Common myeloid progenitor, CD34-positive (primary cell): Measurements from ENCODE around the gene SELENOM.
A peak's percentile ranks its signal among the peaks of the same experiment; 100 is the strongest.

Experiments used
- CTCF ChIA-PET: fragments of 350-600 bp; sonication (Branson Sonifier 250); formaldehyde crosslinking; loops from one replicate; lab custom pipeline; 2021; ENCODE audit warnings: antibody characterized with exemption; lab: Charles Lee
- POLR2A ChIA-PET: fragments of 350-600 bp; sonication (Branson Sonifier 250); formaldehyde crosslinking; loops from one replicate; lab custom pipeline; 2021; ENCODE audit warnings: antibody characterized with exemption; lab: Charles Lee
- DNase-seq, 3 donors: peaks; one replicate each; pipeline versions ENCODE4 v3.0.0 to v3.0.0-alpha.2; 2013
- H3K27ac ChIP-seq, 2 experiments: 1 replicate in 1 of 2; 2 replicates in 1 of 2; pipeline ENCODE4 v1.7.0; 2013; ENCODE audit warnings: inconsistent platforms in 2 of 2, low read length in 2 of 2, mild to moderate bottlenecking in 2 of 2, low read depth in 1 of 2, moderate library complexity in 1 of 2; ENCODE audit not compliant: severe bottlenecking in 2 of 2, insufficient read depth in 1 of 2, poor library complexity in 1 of 2
- H3K27me3 ChIP-seq, 5 experiments: replicated peaks in 2 of 5; 1 replicate in 3 of 5; 2 replicates in 2 of 5; pipeline versions ENCODE4 v1.6.1 to v1.7.0; 2013; ENCODE audit warnings: low read length in 4 of 5, mild to moderate bottlenecking in 2 of 5, moderate library complexity in 2 of 5, inconsistent platforms in 1 of 5; ENCODE audit not compliant: insufficient read depth in 5 of 5, control insufficient read depth in 4 of 5
- H3K36me3 ChIP-seq, 4 experiments: 1 replicate in 2 of 4; 2 replicates in 2 of 4; pipeline versions ENCODE4 v1.6.1 to v1.7.0; 2013; ENCODE audit warnings: low read length in 3 of 4, control low read depth in 1 of 4, mild to moderate bottlenecking in 1 of 4; ENCODE audit not compliant: control insufficient read depth in 4 of 4, insufficient read depth in 4 of 4
- H3K4me1 ChIP-seq, 4 experiments: 1 replicate in 3 of 4; 2 replicates in 1 of 4; pipeline versions ENCODE4 v1.6.1 to v1.7.1; 2013; ENCODE audit warnings: low read length in 3 of 4, mild to moderate bottlenecking in 3 of 4, control low read depth in 1 of 4, inconsistent platforms in 1 of 4, moderate library complexity in 1 of 4; ENCODE audit not compliant: control insufficient read depth in 4 of 4, insufficient read depth in 4 of 4; ENCODE audit errors: control extremely low read depth in 1 of 4
- H3K4me3 ChIP-seq, 7 experiments: 1 replicate in 4 of 7; 2 replicates in 3 of 7; pipeline versions ENCODE4 v1.5.1 to v1.7.0; 2013; ENCODE audit warnings: mild to moderate bottlenecking in 7 of 7, low read length in 6 of 7, moderate library complexity in 6 of 7, inconsistent platforms in 2 of 7, low read depth in 2 of 7, control low read depth in 1 of 7; ENCODE audit not compliant: insufficient read depth in 4 of 7, control insufficient read depth in 1 of 7; ENCODE audit errors: extremely low read depth in 1 of 7
- H3K9me3 ChIP-seq, 5 experiments: 1 replicate in 4 of 5; 2 replicates in 1 of 5; pipeline versions ENCODE4 v1.6.1 to v1.7.1; 2013; ENCODE audit warnings: low read length in 4 of 5, mild to moderate bottlenecking in 2 of 5, inconsistent platforms in 1 of 5, low read depth in 1 of 5, moderate library complexity in 1 of 5; ENCODE audit not compliant: control insufficient read depth in 4 of 5, insufficient read depth in 2 of 5; ENCODE audit errors: control extremely low read depth in 1 of 5
- WGBS: methylation state at CpG from one replicate; pipeline ENCODE4 v1.1.5; 2013; ENCODE audit not compliant: insufficient coverage; 5-methylcytosine and 5-hydroxymethylcytosine counted together

The SELENOM gene

DNA sequence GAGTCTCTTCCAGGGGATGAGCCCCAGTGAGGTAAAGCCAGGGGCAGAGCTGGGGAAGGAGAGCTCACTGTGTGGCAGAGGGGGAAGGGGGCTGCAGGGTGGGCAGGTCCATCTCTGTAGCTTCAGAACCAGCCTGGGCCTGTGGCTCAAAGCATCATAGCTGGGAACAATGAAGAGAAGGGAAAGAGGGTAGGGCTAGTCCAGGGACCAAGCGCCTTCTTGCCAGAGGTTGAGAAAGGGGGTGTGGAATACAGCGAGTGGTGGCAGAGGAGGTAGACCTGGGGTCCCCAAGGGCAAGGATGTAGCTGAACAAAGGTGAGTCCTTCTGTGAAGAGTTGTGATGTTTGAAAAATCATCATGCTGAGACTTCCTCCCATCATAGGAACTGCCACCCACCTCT, 34.2 kb upstream of the SELENOM start:
- DNase-seq: no peak
- 100% methylated on average over 1 of the region's 2 CpGs for WGBS
- Histone ChIP-seq H3K4me1 (peaks cover 0 to 6% (median under 1%) of the 10 kb centered on the region in 4 experiments), H3K36me3 (no peaks in the 10 kb centered on the region), H3K9me3 (peaks cover 0 to 2% (median 0%) of the 10 kb centered on the region in 5 experiments), H3K4me3 (no peak overlapping the region), H3K27me3 (no peaks in the 10 kb centered on the region), H3K27ac (no peak overlapping the region)
- ChIA-PET POLR2A (no interaction called here), CTCF (interaction anchor here (1.6 to 2.3 kb wide), 2 partner anchors 9 to 56 kb away, joined by 4 to 6 read pairs; no protein-coding TSS in a partner anchor)

DNA sequence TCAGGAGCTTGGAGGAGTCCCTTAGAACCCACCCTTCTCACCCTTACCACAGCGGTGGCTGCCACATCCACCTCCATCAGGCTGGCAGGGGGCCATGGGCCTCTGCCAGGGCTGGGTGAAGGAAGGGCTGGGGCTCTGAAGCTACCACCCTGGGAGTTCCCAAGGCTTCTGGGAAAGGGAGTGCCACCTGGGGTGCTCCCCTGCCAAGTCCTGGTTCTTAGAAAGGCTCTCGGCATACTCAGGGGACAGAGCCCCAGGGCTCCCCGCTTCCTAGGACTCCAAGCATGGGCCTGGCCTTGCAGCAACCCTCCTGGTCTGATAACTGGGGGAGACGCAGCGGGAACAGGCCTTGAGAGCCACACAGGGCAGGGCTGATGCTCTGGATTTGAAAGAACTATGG, 33.4 kb upstream of the SELENOM start:
- Histone ChIP-seq H3K27ac (no peak overlapping the region), H3K4me3 (no peak overlapping the region), H3K36me3 (no peaks in the 10 kb centered on the region), H3K9me3 (peaks cover 0 to 2% (median 0%) of the 10 kb centered on the region in 5 experiments), H3K27me3 (no peaks in the 10 kb centered on the region), H3K4me1 (peaks cover 0 to 6% (median under 1%) of the 10 kb centered on the region in 4 experiments)
- WGBS: 84% methylated on average over 5 of the region's 5 CpGs
- ChIA-PET CTCF (interaction anchor here (0.6 to 0.7 kb wide), 2 partner anchors 9 to 221 kb away, joined by 3 read pairs; no protein-coding TSS in a partner anchor), POLR2A (no interaction called here)
- no peak for DNase-seq

DNA sequence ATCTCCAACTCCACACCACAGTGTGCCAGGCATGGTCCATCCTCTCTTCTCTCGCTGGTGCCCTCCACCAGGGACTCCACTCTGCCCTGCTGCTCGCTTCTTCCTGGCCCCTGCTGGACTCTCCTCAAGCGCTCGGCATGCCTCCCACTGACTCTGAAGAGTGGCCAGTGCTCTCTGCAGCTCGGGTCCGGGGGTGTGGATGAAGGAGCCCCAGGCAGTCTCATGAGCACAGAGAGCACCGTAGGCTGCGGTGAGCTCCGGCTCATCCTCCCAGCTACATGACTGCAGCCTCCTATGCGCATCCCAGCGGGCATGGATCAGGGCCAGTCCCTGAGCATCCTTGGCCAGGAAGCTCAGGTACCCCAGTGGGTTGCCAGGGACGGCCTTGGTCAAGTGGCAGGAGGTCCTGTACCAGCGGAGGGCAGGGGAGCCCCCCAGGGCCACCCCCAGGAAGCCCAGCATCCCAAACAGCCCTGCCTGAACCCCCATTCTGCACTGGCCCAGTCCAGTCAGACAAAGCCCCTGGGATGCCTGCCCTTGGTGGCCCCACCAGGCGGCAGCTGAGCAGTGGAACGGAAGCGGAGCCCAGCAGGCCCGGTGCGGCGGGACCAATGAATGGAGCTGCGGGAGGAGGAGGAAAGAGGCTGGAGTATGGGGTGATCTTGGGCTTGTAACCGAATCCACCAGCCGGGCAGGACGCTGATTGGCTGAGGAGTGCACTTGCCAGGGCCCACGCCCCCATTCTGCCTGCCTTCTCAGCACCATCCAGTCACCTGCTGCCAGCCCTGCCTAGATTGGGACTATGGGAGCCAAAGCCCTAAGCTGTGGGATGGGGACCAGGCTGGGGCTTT, 32.7 kb upstream of the SELENOM start, which contains the start of gene PLA2G3:
PLA2G3 (minus strand) TSS at position 643 of the 851 bp plus-strand sequence; CDS start at position 489, 154 bp downstream.
- peaks cover 0 to 6% (median under 1%) of the 10 kb centered on the region in 4 experiments for H3K4me1 ChIP-seq
- no peak within 1 kb of the TSS for H3K27ac ChIP-seq
- 68% methylated on average over 23 of the region's 24 CpGs for WGBS
- ChIA-PET CTCF (interaction anchor here (0.7 kb wide), 1 partner anchor 10 kb away, joined by 3 read pairs; no protein-coding TSS in a partner anchor), POLR2A (no interaction called here)
- H3K36me3 ChIP-seq: no peaks in the 10 kb centered on the region
- no peaks in the 10 kb centered on the region for H3K27me3 ChIP-seq
- H3K9me3 ChIP-seq: peaks cover 0 to 2% (median 0%) of the 10 kb centered on the region in 5 experiments
- H3K4me3 ChIP-seq: peak within 1 kb of the TSS in 1 of 7 experiments; percentile 10
- DNase-seq: peak in 2 of 3 donors; percentile 18 to 20

DNA sequence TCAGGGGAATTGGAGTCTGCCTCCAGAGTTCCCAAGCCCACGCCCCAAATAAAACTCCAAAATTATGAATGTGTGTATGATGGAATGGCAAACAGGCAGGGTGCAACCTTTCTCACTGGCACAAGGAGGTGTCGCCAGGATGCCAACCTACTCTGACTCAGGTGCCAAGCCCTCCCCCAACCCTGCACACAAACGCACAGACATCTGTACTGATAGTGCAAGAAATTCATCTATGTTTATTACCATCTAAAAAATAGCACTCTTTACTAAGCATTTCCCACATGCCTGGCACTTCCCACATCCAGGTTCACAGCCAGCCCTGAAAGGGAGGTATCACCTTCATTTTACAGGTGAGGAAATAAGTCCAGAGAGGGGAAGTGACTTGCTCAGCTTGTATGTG, 31.7 kb upstream of the SELENOM start:
- Histone ChIP-seq H3K36me3 (no peaks in the 10 kb centered on the region), H3K4me3 (no peak overlapping the region), H3K27me3 (no peaks in the 10 kb centered on the region), H3K27ac (no peak overlapping the region), H3K9me3 (no peaks in the 10 kb centered on the region), H3K4me1 (peaks cover 0 to 6% (median under 1%) of the 10 kb centered on the region in 4 experiments)
- ChIA-PET POLR2A (no interaction called here), CTCF (no interaction called here)
- DNase-seq: no peak
- WGBS: 100% methylated on average over 2 of the region's 3 CpGs

DNA sequence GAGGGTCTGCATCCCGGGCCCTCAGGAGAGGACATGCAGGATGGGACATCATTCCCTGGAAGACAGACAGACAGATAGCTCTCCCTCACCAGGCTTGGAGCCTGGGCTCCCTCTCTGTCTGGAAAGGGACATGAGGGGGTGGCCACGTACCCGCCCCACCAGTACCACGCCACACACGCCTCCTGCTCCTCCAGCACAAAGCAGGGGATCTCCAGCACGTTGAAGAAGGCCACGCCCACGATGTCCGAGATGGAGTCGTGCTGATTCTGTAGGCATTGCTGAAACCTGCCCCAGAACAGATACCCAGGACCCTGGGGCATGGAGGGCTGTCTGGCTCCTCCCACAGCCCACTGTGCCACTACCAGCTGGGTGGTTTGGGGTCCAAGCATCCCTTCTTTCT, 30.8 kb upstream of the SELENOM start:
- WGBS: 89% methylated on average over 10 of the region's 10 CpGs
- Histone ChIP-seq H3K36me3 (no peaks in the 10 kb centered on the region), H3K27ac (no peak overlapping the region), H3K9me3 (no peaks in the 10 kb centered on the region), H3K4me1 (peaks cover 0 to 6% (median under 1%) of the 10 kb centered on the region in 4 experiments), H3K27me3 (no peaks in the 10 kb centered on the region), H3K4me3 (no peak overlapping the region)
- CTCF ChIA-PET: interaction anchor here (0.9 kb wide), 1 partner anchor 10 kb away, joined by 3 read pairs; no protein-coding TSS in a partner anchor
- no peak for DNase-seq
- POLR2A ChIA-PET: no interaction called here

DNA sequence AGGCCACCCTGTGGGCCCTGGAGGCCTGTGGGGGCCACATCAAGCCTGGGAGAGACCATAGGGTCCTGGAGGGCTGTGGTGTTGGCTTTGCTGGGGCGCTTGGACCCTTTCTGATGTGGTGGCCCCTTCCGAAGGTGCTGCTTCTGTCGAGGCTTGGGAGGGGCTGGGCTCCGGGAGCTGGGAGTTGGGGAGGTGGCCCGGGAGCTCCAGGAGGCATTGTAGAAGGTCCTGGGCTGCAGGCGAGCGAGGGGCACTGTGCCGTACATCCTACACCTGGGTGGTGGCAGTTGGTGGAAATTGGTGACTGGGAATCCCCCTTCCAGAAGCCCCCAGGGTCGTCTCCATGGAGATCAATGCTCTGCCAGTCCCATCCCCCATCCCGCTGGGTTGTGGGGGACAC, 30.4 kb upstream of the SELENOM start:
- no peaks in the 10 kb centered on the region for H3K36me3 ChIP-seq
- ChIA-PET POLR2A (no interaction called here), CTCF (interaction anchor here (0.9 kb wide), 1 partner anchor 10 kb away, joined by 3 read pairs; no protein-coding TSS in a partner anchor)
- H3K9me3 ChIP-seq: no peaks in the 10 kb centered on the region
- WGBS: 59% methylated on average over 2 of the region's 10 CpGs
- no peak overlapping the region for H3K4me3 ChIP-seq
- no peak overlapping the region for H3K27ac ChIP-seq
- no peaks in the 10 kb centered on the region for H3K27me3 ChIP-seq
- no peak for DNase-seq
- peaks cover 0 to 6% (median under 1%) of the 10 kb centered on the region in 4 experiments for H3K4me1 ChIP-seq

DNA sequence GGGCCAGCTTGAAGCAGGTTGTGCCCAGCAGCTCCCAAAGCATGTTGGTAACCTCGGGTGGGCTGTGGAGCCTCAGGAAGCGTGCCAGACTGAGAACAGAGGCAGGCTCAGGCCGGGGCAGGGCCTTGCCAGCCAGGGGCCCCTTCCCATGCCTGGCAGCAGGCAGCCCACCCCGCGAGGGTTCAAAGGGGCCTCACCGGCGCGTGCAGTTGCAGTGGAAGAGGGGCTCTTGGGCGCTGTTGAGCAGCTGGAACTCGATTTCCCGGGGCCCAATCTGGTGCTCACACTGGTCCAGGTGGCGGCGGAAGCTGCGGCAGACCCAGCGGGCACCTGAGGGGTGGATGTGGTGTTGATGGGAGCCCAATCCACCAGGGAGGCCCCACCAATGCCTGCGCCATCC, 29.3 kb upstream of the SELENOM start:
- ChIA-PET POLR2A (no interaction called here), CTCF (no interaction called here)
- WGBS: 97% methylated on average over 13 of the region's 16 CpGs
- H3K27me3 ChIP-seq: no peaks in the 10 kb centered on the region
- H3K27ac ChIP-seq: no peak overlapping the region
- no peaks in the 10 kb centered on the region for H3K36me3 ChIP-seq
- H3K9me3 ChIP-seq: no peaks in the 10 kb centered on the region
- DNase-seq: no peak
- H3K4me3 ChIP-seq: no peak overlapping the region
- peaks cover 0 to 6% (median under 1%) of the 10 kb centered on the region in 4 experiments for H3K4me1 ChIP-seq
